Measurements from ENCODE around the gene GLIS1. TPM values are rescaled to one million over a fixed set of nuclear protein-coding genes. Genes with fewer than 3 reads are reported as not detected.
A peak's percentile ranks its signal among the peaks of the same experiment; 100 is the strongest.

The GLIS1 gene
- total and polyA plus RNA-seq, 8 donors = 0.20 to 4.8 (median 0.55) TPM; not detected in 1

- DNase-seq = peak in 1 of 2 donors; percentile 17
- H3K36me3 ChIP-seq = no peaks in the 10 kb centered on the region
- no peak overlapping the region for H3K27ac ChIP-seq
- intact Hi-C loops (cut with DNase I; ENCODE audit: low total_unique reads) = no loop called here
- TF ChIP-seq POLR2A (IDR thresholded peaks at IDR 0.05) (no peak), POLR2AphosphoS5 (IDR thresholded peaks at IDR 0.05) (no peak), EP300 (IDR thresholded peaks at IDR 0.05) (no peak)
- TF ChIP-seq, protein P1, sequence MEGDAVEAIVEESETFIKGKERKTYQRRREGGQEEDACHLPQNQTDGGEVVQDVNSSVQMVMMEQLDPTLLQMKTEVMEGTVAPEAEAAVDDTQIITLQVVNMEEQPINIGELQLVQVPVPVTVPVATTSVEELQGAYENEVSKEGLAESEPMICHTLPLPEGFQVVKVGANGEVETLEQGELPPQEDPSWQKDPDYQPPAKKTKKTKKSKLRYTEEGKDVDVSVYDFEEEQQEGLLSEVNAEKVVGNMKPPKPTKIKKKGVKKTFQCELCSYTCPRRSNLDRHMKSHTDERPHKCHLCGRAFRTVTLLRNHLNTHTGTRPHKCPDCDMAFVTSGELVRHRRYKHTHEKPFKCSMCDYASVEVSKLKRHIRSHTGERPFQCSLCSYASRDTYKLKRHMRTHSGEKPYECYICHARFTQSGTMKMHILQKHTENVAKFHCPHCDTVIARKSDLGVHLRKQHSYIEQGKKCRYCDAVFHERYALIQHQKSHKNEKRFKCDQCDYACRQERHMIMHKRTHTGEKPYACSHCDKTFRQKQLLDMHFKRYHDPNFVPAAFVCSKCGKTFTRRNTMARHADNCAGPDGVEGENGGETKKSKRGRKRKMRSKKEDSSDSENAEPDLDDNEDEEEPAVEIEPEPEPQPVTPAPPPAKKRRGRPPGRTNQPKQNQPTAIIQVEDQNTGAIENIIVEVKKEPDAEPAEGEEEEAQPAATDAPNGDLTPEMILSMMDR (IDR thresholded peaks at IDR 0.05) = no peak
- H3K4me3 ChIP-seq = no peak overlapping the region
- no peaks in the 10 kb centered on the region for H3K9me3 ChIP-seq
- 73 to 86% (median 81%) methylated on average over 4 of the region's 4 CpGs for WGBS, 5 donors
- H3K4me1 ChIP-seq = peaks cover 0 to 16% (median 5%) of the 10 kb centered on the region in 4 donors
- H3K27me3 ChIP-seq = no peaks in the 10 kb centered on the region
Observed at GRCh38 chr1:53587252-53587988, 151.5 kb downstream of the GLIS1 start.

GRCh38 chr1:53586765-53587164, 152.2 kb downstream of the GLIS1 start:
- intact Hi-C loops (cut with DNase I; ENCODE audit: low total_unique reads) = no loop called here
- H3K27ac ChIP-seq = no peak overlapping the region
- H3K36me3 ChIP-seq = no peaks in the 10 kb centered on the region
- 85 to 100% (median 96%) methylated on average over 2 of the region's 2 CpGs for WGBS, 5 donors
- TF ChIP-seq EP300 (IDR thresholded peaks at IDR 0.05) = no peak
- TF ChIP-seq, protein P1 (IDR thresholded peaks at IDR 0.05) = no peak
- no peak for TF ChIP-seq POLR2AphosphoS5 (IDR thresholded peaks at IDR 0.05)
- no peak for TF ChIP-seq POLR2A (IDR thresholded peaks at IDR 0.05)
- peak; percentile 2 to 13 for DNase-seq
- no peaks in the 10 kb centered on the region for H3K27me3 ChIP-seq
- H3K4me1 ChIP-seq = peaks cover 0 to 11% (median 2%) of the 10 kb centered on the region in 4 donors
- H3K4me3 ChIP-seq = no peak overlapping the region
- H3K9me3 ChIP-seq = no peaks in the 10 kb centered on the region

GRCh38 chr1:53585565-53585964, 153.4 kb downstream of the GLIS1 start:
- no peaks in the 10 kb centered on the region for H3K27me3 ChIP-seq
- no peak overlapping the region for H3K27ac ChIP-seq
- H3K36me3 ChIP-seq = no peaks in the 10 kb centered on the region
- intact Hi-C loops (cut with DNase I; ENCODE audit: low total_unique reads) = no loop called here
- peaks cover 0 to 11% (median 2%) of the 10 kb centered on the region in 4 donors for H3K4me1 ChIP-seq
- TF ChIP-seq, protein P1 (IDR thresholded peaks at IDR 0.05) = no peak
- no peak for TF ChIP-seq EP300 (IDR thresholded peaks at IDR 0.05)
- no peak for TF ChIP-seq POLR2A (IDR thresholded peaks at IDR 0.05)
- TF ChIP-seq POLR2AphosphoS5 (IDR thresholded peaks at IDR 0.05) = no peak
- DNase-seq = peak in 1 of 2 donors; percentile 2
- 78 to 100% (median 82%) methylated on average over 1 of the region's 1 CpG for WGBS, 5 donors
- H3K4me3 ChIP-seq = no peak overlapping the region
- H3K9me3 ChIP-seq = no peaks in the 10 kb centered on the region

- Histone ChIP-seq H3K9me3 (no peaks in the 10 kb centered on the region), H3K4me3 (no peak overlapping the region), H3K27me3 (no peaks in the 10 kb centered on the region), H3K27ac (no peak overlapping the region), H3K4me1 (peaks cover 0 to 11% (median 2%) of the 10 kb centered on the region in 4 donors), H3K36me3 (no peaks in the 10 kb centered on the region)
- intact Hi-C loops (cut with DNase I; ENCODE audit: low total_unique reads) = no loop called here
- TF ChIP-seq EP300 (IDR thresholded peaks at IDR 0.05) (no peak), POLR2AphosphoS5 (IDR thresholded peaks at IDR 0.05) (no peak), POLR2A (IDR thresholded peaks at IDR 0.05) (no peak)
- TF ChIP-seq, protein P1 (IDR thresholded peaks at IDR 0.05) = no peak
- WGBS, 5 donors = 49 to 70% (median 63%) methylated on average over 5 of the region's 5 CpGs
- peak; percentile 26 to 83 for DNase-seq
Observed at GRCh38 chr1:53585129-53585528, 153.8 kb downstream of the GLIS1 start.

Data from stomach (tissue), 9 donors.